NCI-H187 (cell line): Measurements from ENCODE around the gene TMEM176A.
"Not testable (repeated sequence)": the region's sequence is repeated elsewhere in the genome, so short reads cannot be mapped to it uniquely, and the experiment has no call there.

Source experiments
- DNase-seq, 2 experiments: peaks; one replicate each; lab custom pipeline; 2025; lab: John Stamatoyannopoulos, UW

TMEM176A gene

GRCh38 chr7:150788474-150789269 lies 11.9 kb upstream of the TMEM176A start:
- no peak for DNase-seq

- no peak for DNase-seq
These were observed 10.0 kb upstream of the TMEM176A start for GRCh38 chr7:150790416-150791075.

GRCh38 chr7:150791304-150791703 lies 9.3 kb upstream of the TMEM176A start:
- DNase-seq = no peak

- DNase-seq = no peak
These were observed 8.7 kb upstream of the TMEM176A start for GRCh38 chr7:150791746-150792452.

- no peak for DNase-seq
These were observed 6.9 kb upstream of the TMEM176A start for GRCh38 chr7:150793569-150794238.

GRCh38 chr7:150797661-150798060 lies 2.9 kb upstream of the TMEM176A start:
- DNase-seq = no peak

GRCh38 chr7:150799156-150799555 lies 1.4 kb upstream of the TMEM176A start:
- DNase-seq = no peak

GRCh38 chr7:150799741-150800580 lies 608 bp upstream of the TMEM176A start, which contains the start of gene TMEM176B:
TMEM176B (minus strand) TSS chr7:150800364; CDS start chr7:150796569, 3,795 bp downstream.
- no peak for DNase-seq

GRCh38 chr7:150801242-150801945 lies 825 bp downstream of the TMEM176A start:
- no peak for DNase-seq

- DNase-seq = no peak
These were observed 1.6 kb downstream of the TMEM176A start for GRCh38 chr7:150801946-150802771.

- no peak for DNase-seq
These were observed 2.7 kb downstream of the TMEM176A start for GRCh38 chr7:150803161-150803860.

GRCh38 chr7:150804802-150805201 lies 4.2 kb downstream of the TMEM176A start:
- DNase-seq = no peak

- no peak for DNase-seq
These were observed 5.3 kb downstream of the TMEM176A start for GRCh38 chr7:150805864-150806263.

GRCh38 chr7:150806454-150806853 lies 5.9 kb downstream of the TMEM176A start:
- no peak for DNase-seq

GRCh38 chr7:150806863-150807262 lies 6.3 kb downstream of the TMEM176A start:
- no peak for DNase-seq

- not testable (repeated sequence) for DNase-seq
These were observed 7.3 kb downstream of the TMEM176A start for GRCh38 chr7:150807616-150808438.

- no peak for DNase-seq
These were observed 13.9 kb downstream of the TMEM176A start for GRCh38 chr7:150814328-150815001.

- no peak for DNase-seq
These were observed 18.4 kb downstream of the TMEM176A start for GRCh38 chr7:150818971-150819370.
